Mucosa of descending colon (tissue), 3 donors: Measurements from ENCODE around the gene CCL25. TPM values are rescaled to one million over a fixed set of nuclear protein-coding genes. Genes with fewer than 3 reads are reported as not detected.

ENCODE experiments used
- ATAC-seq: fragments of 200-7000 bp; cut with Tn5 transposase; one replicate; pipeline ENCODE4 v1.9.1; 2020; ENCODE audit warnings: mild to moderate bottlenecking, moderate library complexity
- DNase-seq, 3 donors: peaks; one replicate each; pipeline ENCODE4 v3.0.0-alpha.2; 2020
- H3K36me3 ChIP-seq: fragments of 200-600 bp; one replicate; pipeline ENCODE4 v1.8.0; 2021; ENCODE audit warnings: low read depth, mild to moderate bottlenecking
- H3K4me1 ChIP-seq: fragments of 200-600 bp; one replicate; pipeline ENCODE4 v1.8.0; 2021; ENCODE audit warnings: low read depth, mild to moderate bottlenecking
- H3K4me3 ChIP-seq: fragments of 200-600 bp; one replicate; pipeline ENCODE4 v1.8.0; 2021; ENCODE audit warnings: mild to moderate bottlenecking
- H3K9me3 ChIP-seq: fragments of 200-600 bp; one replicate; pipeline ENCODE4 v1.8.0; 2021; ENCODE audit warnings: mild to moderate bottlenecking
- CTCF ChIP-seq: fragments of 200-600 bp; IDR thresholded peaks from one replicate; pipeline ENCODE4 v1.8.0; 2022; ENCODE audit warnings: antibody characterized with exemption, mild to moderate bottlenecking
- intact Hi-C, 2 donors: fragments of 100-400 bp; cut with DNase I in 1 of 2; cut with micrococcal nuclease in 1 of 2; formaldehyde crosslinking; loops; one replicate each; pipeline versions ENCODE4 v1.11.0 to v1.11.1; 2022; cut with DNase I, micrococcal nuclease
- total RNA-seq, 3 donors: library from RNA; stranded (reverse); fragmentation: NEBNext Ultra II Directional in 2 of 3; extraction: Animal tissue kit (Norgen Biotek cat#: 25700) in 2 of 3; gene quantifications; one replicate each; pipeline versions ENCODE4 v1.2.1 to v1.2.4, GENCODE V29; 2021 to 2023
- donor health status: DM: no; HTN: no; CAD: no; lungs with moderate emphysema.
- donor health status: DM: no; HTN: no; CAD: no.
- donor health status: DM: no; HTN: yes; CAD: no.

CCL25 gene
- total RNA-seq, 3 donors from 2014 or later = not detected

GRCh38 chr19:8111376-8111775 lies 58.8 kb downstream of the CCL25 start:
- DNase-seq (no peak), ATAC-seq (no peak)
- Histone ChIP-seq H3K36me3 (no peaks in the 10 kb centered on the region), H3K9me3 (no peaks in the 10 kb centered on the region), H3K4me3 (no peak overlapping the region), H3K4me1 (no peaks in the 10 kb centered on the region)
- intact Hi-C loops = no loop called here
- no peak for TF ChIP-seq CTCF

Other genes with a start within 250 kb of the CCL25 start
- 10 to 100 TPM in 2 of 3 donors, 1 to 10 TPM in 1; 8.3 to 17.6 (median 11.4) TPM for gene EVI5L, start 222.5 kb upstream of the CCL25 start, total RNA-seq
- under 1 TPM; 0.22 to 0.58 (median 0.23) TPM for gene PRR36, start 178.4 kb upstream of the CCL25 start, total RNA-seq
- gene LRRC8E, start 164.2 kb upstream of the CCL25 start, total RNA-seq = 1 to 10 TPM in 2 of 3 donors, under 1 TPM in 1; 0.32 to 1.5 (median 1.3) TPM
- gene MAP2K7, start 148.9 kb upstream of the CCL25 start, total RNA-seq = 10 to 100 TPM; 31.5 to 49.2 (median 41.7) TPM
- gene TGFBR3L, start 137.9 kb upstream of the CCL25 start, total RNA-seq = under 1 TPM in 1 of 3 donors, not detected in 2; 0.79 TPM
- 10 to 100 TPM; 10.7 to 22.1 (median 14.7) TPM for gene SNAPC2, start 132.4 kb upstream of the CCL25 start, total RNA-seq
- gene CTXN1, start 126.6 kb upstream of the CCL25 start, total RNA-seq = 10 to 100 TPM in 1 of 3 donors, 1 to 10 TPM in 1, under 1 TPM in 1; 0.69 to 28.3 (median 1.9) TPM
- 10 to 100 TPM; 55.5 to 80.4 (median 63.4) TPM for gene TIMM44, start 109.1 kb upstream of the CCL25 start, total RNA-seq
- 10 to 100 TPM; 43.9 to 63.9 (median 58.7) TPM for gene ELAVL1, start 47.1 kb upstream of the CCL25 start, total RNA-seq
- gene FBN3, start 96.8 kb downstream of the CCL25 start, total RNA-seq = under 1 TPM in 1 of 3 donors, not detected in 2; 0.35 TPM
- 10 to 100 TPM in 1 of 3 donors, 1 to 10 TPM in 2; 3.1 to 37.1 (median 4.2) TPM for gene CERS4, start 156.6 kb downstream of the CCL25 start, total RNA-seq